Measurements from ENCODE around the gene CCNQ.

Gene CCNQ

DNA sequence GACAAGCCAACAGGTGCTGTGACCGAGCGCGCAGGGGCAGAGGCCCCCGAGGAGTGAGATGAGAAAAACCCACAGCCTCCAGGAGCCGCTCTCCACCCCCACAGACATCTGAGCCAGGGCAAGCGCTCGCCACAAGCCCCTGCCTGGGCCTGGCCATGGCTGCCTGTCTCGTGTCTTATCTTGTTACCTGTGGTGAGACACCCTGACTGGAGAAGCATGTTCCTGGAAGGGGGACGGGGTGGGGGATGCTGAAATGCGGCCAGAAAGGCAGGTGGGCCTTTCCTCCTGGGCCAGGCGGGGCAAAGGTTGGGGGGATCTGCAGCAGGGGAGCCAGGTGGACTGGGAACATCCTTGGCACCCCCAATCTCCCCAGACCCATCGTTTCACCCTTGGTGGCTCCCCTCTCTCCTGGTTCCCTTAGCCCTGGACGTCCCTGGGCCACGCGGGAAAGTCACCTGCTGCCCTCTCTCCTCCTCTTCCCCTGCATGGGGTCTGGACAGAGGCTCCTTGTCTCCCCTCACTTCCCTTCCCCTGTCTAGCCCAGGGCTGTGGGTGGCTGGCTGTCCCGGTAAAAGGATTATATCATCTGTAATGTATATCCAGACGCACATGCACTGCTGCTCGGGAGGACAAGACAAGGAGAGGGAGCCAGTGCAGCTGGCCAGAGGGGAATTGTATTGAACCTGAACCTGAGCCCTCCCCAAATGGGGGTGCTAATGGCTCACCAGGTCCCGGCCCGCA lies 39.7 kb upstream of the CCNQ start:
- ChIA-PET CTCF (interaction anchor here (0.8 to 3.2 kb wide), 5 partner anchors 8 to 30 kb away, joined by 3 to 16 read pairs (median 3); no protein-coding TSS in a partner anchor), POLR2A (no interaction called here)

GRCh38 chrX:153638041-153638371 lies 39.1 kb upstream of the CCNQ start:
- Histone ChIP-seq H3K27ac (ENCODE audit: extremely low read depth, low read depth, low read length) (no peak overlapping the region), H3K4me1 (ENCODE audit: control insufficient read depth, insufficient read depth, low read length) (peaks cover 3% of the 10 kb centered on the region; the same call in 1 of the 2 replicates), H3K4me3 (ENCODE audit: low read depth, low read length) (no peak overlapping the region), H3K9me3 (ENCODE audit: control insufficient read depth, insufficient read depth, low read depth, low read length) (no peaks in the 10 kb centered on the region), H3K36me3 (ENCODE audit: control insufficient read depth in 2 of 2, insufficient read depth in 1 of 2, low read length in 2 of 2) (no peaks in the 10 kb centered on the region)
- POLR2A ChIA-PET = no interaction called here
- CTCF ChIA-PET = interaction anchor here (0.9 to 3.0 kb wide), 4 partner anchors 8 to 29 kb away, joined by 3 to 21 read pairs (median 3); no protein-coding TSS in a partner anchor
- no peak for TF ChIP-seq ZSCAN30 (tag by site-specific recombination; IDR thresholded peaks at IDR 0.05)
- no peak for TF ChIP-seq ZNF18 (tag by site-specific recombination; IDR thresholded peaks at IDR 0.05)
- TF ChIP-seq YY1 (tag by site-specific recombination; IDR thresholded peaks at IDR 0.05) = no peak
- TF ChIP-seq, protein P1, sequence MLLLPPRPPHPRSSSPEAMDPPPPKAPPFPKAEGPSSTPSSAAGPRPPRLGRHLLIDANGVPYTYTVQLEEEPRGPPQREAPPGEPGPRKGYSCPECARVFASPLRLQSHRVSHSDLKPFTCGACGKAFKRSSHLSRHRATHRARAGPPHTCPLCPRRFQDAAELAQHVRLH (tag by site-specific recombination; IDR thresholded peaks at IDR 0.05) = no peak
- no peak for TF ChIP-seq ZNF837 (tag by site-specific recombination; IDR thresholded peaks at IDR 0.05)
- no peak for TF ChIP-seq ZNF394 (tag by site-specific recombination; IDR thresholded peaks at IDR 0.05; ENCODE audit: borderline replicate concordance)
- no peak for TF ChIP-seq ZNF23 (tag by site-specific recombination; IDR thresholded peaks at IDR 0.05; ENCODE audit: borderline replicate concordance)
- no peak for TF ChIP-seq ZNF311 (tag by site-specific recombination; IDR thresholded peaks at IDR 0.05; ENCODE audit: borderline replicate concordance)
- no peak; the same call in 1 of the 2 replicates for TF ChIP-seq ZIC2 (tag by site-specific recombination; IDR thresholded peaks at IDR 0.05)
- no peak for TF ChIP-seq ZNF664 (tag by site-specific recombination; IDR thresholded peaks at IDR 0.05)
- TF ChIP-seq WT1 (tag by site-specific recombination; IDR thresholded peaks at IDR 0.05) = no peak
- no peak for TF ChIP-seq ZNF530 (tag by site-specific recombination; IDR thresholded peaks at IDR 0.05; ENCODE audit: low read depth)
- TF ChIP-seq ZNF184 (tag by site-specific recombination; IDR thresholded peaks at IDR 0.05) = no peak
- TF ChIP-seq ZNF658 (tag by site-specific recombination; IDR thresholded peaks at IDR 0.05) = no peak
- no peak for TF ChIP-seq ZNF513 (tag by site-specific recombination; IDR thresholded peaks at IDR 0.05)
- no peak for TF ChIP-seq REPIN1 (tag by site-specific recombination; IDR thresholded peaks at IDR 0.05; ENCODE audit: low read depth)
- TF ChIP-seq ZNF624 (tag by site-specific recombination; IDR thresholded peaks at IDR 0.05) = no peak
- no peak for TF ChIP-seq ZNF843 (tag by site-specific recombination; IDR thresholded peaks at IDR 0.05)
- TF ChIP-seq ZNF514 (tag by site-specific recombination; IDR thresholded peaks at IDR 0.05) = no peak

More for the DNA sequence above, 39.7 kb upstream of the CCNQ start:
- Histone ChIP-seq H3K4me1 (ENCODE audit: control insufficient read depth, insufficient read depth, low read length) (peaks cover 3% of the 10 kb centered on the region; the same call in 1 of the 2 replicates), H3K36me3 (ENCODE audit: control insufficient read depth in 2 of 2, insufficient read depth in 1 of 2, low read length in 2 of 2) (no peaks in the 10 kb centered on the region), H3K27ac (ENCODE audit: extremely low read depth, low read depth, low read length) (no peak overlapping the region), H3K9me3 (ENCODE audit: control insufficient read depth, insufficient read depth, low read depth, low read length) (no peaks in the 10 kb centered on the region), H3K4me3 (ENCODE audit: low read depth, low read length) (no peak overlapping the region)
- TF ChIP-seq ZIC2 (tag by site-specific recombination; IDR thresholded peaks at IDR 0.05) = peak; percentile 61
- no peak for TF ChIP-seq SETDB1 (IDR thresholded peaks at IDR 0.05; ENCODE audit: insufficient read length, low read length)
- TF ChIP-seq, protein P2, sequence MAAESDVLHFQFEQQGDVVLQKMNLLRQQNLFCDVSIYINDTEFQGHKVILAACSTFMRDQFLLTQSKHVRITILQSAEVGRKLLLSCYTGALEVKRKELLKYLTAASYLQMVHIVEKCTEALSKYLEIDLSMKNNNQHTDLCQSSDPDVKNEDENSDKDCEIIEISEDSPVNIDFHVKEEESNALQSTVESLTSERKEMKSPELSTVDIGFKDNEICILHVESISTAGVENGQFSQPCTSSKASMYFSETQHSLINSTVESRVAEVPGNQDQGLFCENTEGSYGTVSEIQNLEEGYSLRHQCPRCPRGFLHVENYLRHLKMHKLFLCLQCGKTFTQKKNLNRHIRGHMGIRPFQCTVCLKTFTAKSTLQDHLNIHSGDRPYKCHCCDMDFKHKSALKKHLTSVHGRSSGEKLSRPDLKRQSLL (tag by site-specific recombination; IDR thresholded peaks at IDR 0.05) = no peak
- TF ChIP-seq, protein P3, sequence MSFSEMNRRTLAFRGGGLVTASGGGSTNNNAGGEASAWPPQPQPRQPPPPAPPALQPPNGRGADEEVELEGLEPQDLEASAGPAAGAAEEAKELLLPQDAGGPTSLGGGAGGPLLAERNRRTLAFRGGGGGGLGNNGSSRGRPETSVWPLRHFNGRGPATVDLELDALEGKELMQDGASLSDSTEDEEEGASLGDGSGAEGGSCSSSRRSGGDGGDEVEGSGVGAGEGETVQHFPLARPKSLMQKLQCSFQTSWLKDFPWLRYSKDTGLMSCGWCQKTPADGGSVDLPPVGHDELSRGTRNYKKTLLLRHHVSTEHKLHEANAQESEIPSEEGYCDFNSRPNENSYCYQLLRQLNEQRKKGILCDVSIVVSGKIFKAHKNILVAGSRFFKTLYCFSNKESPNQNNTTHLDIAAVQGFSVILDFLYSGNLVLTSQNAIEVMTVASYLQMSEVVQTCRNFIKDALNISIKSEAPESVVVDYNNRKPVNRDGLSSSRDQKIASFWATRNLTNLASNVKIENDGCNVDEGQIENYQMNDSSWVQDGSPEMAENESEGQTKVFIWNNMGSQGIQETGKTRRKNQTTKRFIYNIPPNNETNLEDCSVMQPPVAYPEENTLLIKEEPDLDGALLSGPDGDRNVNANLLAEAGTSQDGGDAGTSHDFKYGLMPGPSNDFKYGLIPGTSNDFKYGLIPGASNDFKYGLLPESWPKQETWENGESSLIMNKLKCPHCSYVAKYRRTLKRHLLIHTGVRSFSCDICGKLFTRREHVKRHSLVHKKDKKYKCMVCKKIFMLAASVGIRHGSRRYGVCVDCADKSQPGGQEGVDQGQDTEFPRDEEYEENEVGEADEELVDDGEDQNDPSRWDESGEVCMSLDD (tag by site-specific recombination; IDR thresholded peaks at IDR 0.05) = no peak
- TF ChIP-seq ZBTB48 (tag by site-specific recombination; IDR thresholded peaks at IDR 0.05) = no peak
- TF ChIP-seq ZBTB26 (tag by site-specific recombination; optimal IDR thresholded peaks at IDR 0.05) = no peak
- no peak for TF ChIP-seq ZNF776 (tag by site-specific recombination; IDR thresholded peaks at IDR 0.05; ENCODE audit: borderline replicate concordance)
- TF ChIP-seq EGR2 (tag by site-specific recombination; IDR thresholded peaks at IDR 0.05; ENCODE audit: low read depth) = peak; percentile 4; the same call in 1 of the 2 replicates
- TF ChIP-seq KLF8 (tag by site-specific recombination; IDR thresholded peaks at IDR 0.05) = no peak
